ENCODE results near the gene GNB1.
"Not testable (repeated sequence)": the region's sequence is repeated elsewhere in the genome, so short reads cannot be mapped to it uniquely, and the experiment has no call there.

The GNB1 gene

DNA sequence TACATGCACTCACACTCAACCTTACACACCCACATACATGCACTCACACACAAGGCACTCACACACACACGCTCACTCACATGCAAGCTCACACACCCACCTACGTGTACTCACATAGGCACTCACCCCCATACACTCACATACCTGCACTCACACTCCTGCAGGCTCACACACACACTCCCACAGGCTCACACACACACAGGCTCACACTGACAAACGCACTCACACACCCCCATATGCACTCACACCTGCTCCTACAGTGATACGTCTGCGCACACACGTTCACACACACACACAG is 47.3 kb upstream of the GNB1 start:
- Histone ChIP-seq H3K27me3 (ENCODE audit: insufficient read depth, poor library complexity, severe bottlenecking) (no peaks in the 10 kb centered on the region), H3K36me3 (ENCODE audit: low read depth) (no peaks in the 10 kb centered on the region), H3K27ac (ENCODE audit: poor library complexity, severe bottlenecking) (no peak overlapping the region), H3K9me3 (ENCODE audit: severe bottlenecking) (no peaks in the 10 kb centered on the region), H3K4me1 (ENCODE audit: insufficient read depth, poor library complexity, severe bottlenecking) (no peaks in the 10 kb centered on the region), H3K4me3 (ENCODE audit: severe bottlenecking) (no peak overlapping the region)
- DNase-seq (ENCODE audit: low spot score) (no peak), ATAC-seq (ENCODE audit: low read depth) (no peak)
- TF ChIP-seq, protein P1, sequence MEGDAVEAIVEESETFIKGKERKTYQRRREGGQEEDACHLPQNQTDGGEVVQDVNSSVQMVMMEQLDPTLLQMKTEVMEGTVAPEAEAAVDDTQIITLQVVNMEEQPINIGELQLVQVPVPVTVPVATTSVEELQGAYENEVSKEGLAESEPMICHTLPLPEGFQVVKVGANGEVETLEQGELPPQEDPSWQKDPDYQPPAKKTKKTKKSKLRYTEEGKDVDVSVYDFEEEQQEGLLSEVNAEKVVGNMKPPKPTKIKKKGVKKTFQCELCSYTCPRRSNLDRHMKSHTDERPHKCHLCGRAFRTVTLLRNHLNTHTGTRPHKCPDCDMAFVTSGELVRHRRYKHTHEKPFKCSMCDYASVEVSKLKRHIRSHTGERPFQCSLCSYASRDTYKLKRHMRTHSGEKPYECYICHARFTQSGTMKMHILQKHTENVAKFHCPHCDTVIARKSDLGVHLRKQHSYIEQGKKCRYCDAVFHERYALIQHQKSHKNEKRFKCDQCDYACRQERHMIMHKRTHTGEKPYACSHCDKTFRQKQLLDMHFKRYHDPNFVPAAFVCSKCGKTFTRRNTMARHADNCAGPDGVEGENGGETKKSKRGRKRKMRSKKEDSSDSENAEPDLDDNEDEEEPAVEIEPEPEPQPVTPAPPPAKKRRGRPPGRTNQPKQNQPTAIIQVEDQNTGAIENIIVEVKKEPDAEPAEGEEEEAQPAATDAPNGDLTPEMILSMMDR (IDR thresholded peaks at IDR 0.05; ENCODE audit: poor library complexity, severe bottlenecking): no peak

DNA sequence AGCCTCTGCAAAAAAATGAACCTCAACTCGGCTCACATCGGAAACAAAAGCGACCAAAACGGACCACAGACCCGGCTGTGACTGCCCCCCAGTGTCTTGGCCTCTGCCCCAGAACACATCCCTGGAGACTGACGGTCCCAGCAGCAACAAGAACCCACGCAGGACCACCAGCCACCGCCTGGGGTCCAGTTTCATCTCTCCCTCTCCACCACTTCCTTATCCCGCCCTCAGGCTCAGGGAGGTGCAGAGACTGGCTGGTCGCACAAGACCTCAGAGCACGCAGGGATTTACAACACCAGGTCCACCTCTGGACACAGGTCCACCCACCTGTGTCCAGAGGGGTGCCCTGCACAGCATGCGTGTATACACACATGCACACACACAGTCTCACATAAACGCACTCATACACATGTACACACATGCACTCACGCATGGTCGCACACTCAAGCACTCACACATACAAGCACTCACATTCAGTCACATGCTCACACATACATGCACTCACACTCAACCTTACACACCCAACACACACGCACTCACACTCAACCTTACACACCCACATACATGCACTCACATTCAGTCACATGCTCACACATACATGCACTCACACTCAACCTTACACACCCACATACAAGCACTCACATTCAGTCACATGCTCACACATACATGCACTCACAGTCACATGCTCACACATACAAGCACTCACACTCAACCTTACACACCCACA is 46.8 kb upstream of the GNB1 start:
- TF ChIP-seq, protein P1 (IDR thresholded peaks at IDR 0.05; ENCODE audit: poor library complexity, severe bottlenecking): no peak
- no peak for ATAC-seq (ENCODE audit: low read depth)

DNA sequence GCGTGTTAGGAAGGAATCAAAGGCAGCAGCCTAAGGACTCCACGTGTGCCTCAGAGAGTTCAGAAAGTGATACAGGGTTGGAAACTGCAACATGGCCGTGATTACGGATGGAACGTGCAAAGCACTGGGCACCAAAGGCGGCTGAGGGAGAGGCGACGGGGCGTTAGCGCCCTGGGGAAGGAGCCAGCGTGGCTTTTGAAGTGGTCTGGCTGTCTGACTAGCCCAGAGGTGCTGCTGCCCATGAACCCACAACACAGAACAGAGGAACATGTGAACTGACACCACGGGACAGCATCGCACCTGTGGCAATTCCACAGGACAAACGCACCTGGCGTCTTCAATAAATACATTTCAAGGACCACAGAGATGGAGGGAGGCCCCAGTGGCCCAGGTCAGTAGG is 46.2 kb upstream of the GNB1 start:
- no peaks in the 10 kb centered on the region for H3K27me3 ChIP-seq (ENCODE audit: insufficient read depth, poor library complexity, severe bottlenecking)
- TF ChIP-seq, protein P1 (IDR thresholded peaks at IDR 0.05; ENCODE audit: poor library complexity, severe bottlenecking): no peak
- H3K27ac ChIP-seq (ENCODE audit: poor library complexity, severe bottlenecking): no peak overlapping the region
- H3K36me3 ChIP-seq (ENCODE audit: low read depth): no peaks in the 10 kb centered on the region
- DNase-seq (ENCODE audit: low spot score) (no peak), ATAC-seq (ENCODE audit: low read depth) (no peak)
- H3K4me1 ChIP-seq (ENCODE audit: insufficient read depth, poor library complexity, severe bottlenecking): no peaks in the 10 kb centered on the region
- H3K4me3 ChIP-seq (ENCODE audit: severe bottlenecking): no peak overlapping the region
- H3K9me3 ChIP-seq (ENCODE audit: severe bottlenecking): no peaks in the 10 kb centered on the region

More for the DNA sequence above, 46.8 kb upstream of the GNB1 start:
- DNase-seq (ENCODE audit: low spot score): no peak
- Histone ChIP-seq H3K27me3 (ENCODE audit: insufficient read depth, poor library complexity, severe bottlenecking) (no peaks in the 10 kb centered on the region), H3K9me3 (ENCODE audit: severe bottlenecking) (no peaks in the 10 kb centered on the region), H3K4me3 (ENCODE audit: severe bottlenecking) (no peak overlapping the region), H3K36me3 (ENCODE audit: low read depth) (no peaks in the 10 kb centered on the region), H3K4me1 (ENCODE audit: insufficient read depth, poor library complexity, severe bottlenecking) (no peaks in the 10 kb centered on the region), H3K27ac (ENCODE audit: poor library complexity, severe bottlenecking) (no peak overlapping the region)

DNA sequence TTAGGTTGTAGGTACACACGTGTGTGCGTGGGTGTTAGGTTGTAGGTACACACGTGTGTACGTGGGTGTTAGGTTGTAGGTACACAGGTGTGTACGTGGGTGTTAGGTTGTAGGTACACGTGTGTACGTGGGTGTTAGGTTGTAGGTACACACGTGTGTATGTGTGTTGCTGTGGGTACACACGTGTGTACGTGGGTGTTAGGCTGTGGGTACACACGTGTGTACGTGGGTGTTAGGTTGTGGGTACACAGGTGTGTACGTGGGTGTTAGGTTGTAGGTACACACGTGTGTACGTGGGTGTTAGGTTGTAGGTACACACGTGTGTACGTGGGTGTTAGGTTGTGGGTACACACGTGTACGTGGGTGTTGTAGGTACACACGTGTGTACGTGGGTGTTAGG is 44.0 kb upstream of the GNB1 start:
- not testable (repeated sequence) for H3K27me3 ChIP-seq (ENCODE audit: insufficient read depth, poor library complexity, severe bottlenecking); H3K4me3 ChIP-seq (ENCODE audit: severe bottlenecking); H3K9me3 ChIP-seq (ENCODE audit: severe bottlenecking); DNase-seq (ENCODE audit: low spot score); H3K27ac ChIP-seq (ENCODE audit: poor library complexity, severe bottlenecking); H3K36me3 ChIP-seq (ENCODE audit: low read depth); ATAC-seq (ENCODE audit: low read depth); H3K4me1 ChIP-seq (ENCODE audit: insufficient read depth, poor library complexity, severe bottlenecking)

DNA sequence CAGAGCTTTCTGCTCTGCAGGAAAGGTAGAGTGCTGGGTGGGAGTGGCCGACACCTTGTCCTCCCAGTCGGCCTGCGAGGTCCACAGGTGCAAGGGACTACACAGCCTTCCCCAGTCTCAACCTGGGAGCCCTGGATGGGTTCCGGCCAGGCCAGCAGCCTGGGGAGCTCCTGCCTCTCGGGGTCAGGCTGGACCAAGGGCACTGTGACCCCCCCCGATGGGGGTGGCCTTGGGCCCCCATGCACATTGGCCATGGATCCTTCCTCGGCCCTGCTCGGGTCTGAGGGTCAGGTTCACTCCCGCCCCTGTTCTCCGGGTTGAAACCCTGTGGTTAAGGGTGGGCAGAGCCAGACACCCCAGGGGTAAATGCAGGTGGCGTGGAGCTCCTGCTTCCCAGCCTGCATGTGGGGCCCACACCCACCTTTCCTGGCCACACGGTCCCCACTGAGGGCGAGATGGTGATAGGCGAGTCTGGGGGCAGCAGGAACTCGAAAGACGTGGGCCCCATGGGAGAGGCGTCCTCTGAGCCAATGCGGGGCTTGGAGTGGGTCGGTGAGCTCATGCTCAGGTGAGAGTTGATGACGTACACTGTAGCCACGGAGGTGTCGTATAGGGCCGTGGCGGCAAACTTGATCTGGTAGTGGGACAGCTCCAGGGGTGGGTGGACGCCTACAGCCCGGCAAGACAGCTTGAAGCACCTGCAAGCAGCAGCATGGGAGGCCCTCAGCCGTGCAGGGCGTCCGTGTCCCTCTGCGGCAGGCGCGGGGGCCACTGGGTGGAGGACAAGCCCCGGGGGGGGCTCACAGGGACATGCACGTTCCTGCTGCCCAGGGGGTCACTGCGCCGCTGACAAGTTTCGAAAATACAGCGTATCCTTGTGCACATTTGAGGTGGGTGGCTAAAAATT is 39.0 kb upstream of the GNB1 start:
- ATAC-seq (ENCODE audit: low read depth) (0 out of 3 replicates have a peak, but pooled peaks have one; percentile 18), DNase-seq (ENCODE audit: low spot score) (peak; percentile 60)
- no peak overlapping the region for H3K27ac ChIP-seq (ENCODE audit: poor library complexity, severe bottlenecking)
- H3K4me1 ChIP-seq (ENCODE audit: insufficient read depth, poor library complexity, severe bottlenecking): no peaks in the 10 kb centered on the region
- no peaks in the 10 kb centered on the region for H3K36me3 ChIP-seq (ENCODE audit: low read depth)
- no peak overlapping the region for H3K4me3 ChIP-seq (ENCODE audit: severe bottlenecking)
- H3K9me3 ChIP-seq (ENCODE audit: severe bottlenecking): no peaks in the 10 kb centered on the region
- no peaks in the 10 kb centered on the region for H3K27me3 ChIP-seq (ENCODE audit: insufficient read depth, poor library complexity, severe bottlenecking)
- TF ChIP-seq, protein P1 (IDR thresholded peaks at IDR 0.05; ENCODE audit: poor library complexity, severe bottlenecking): no peak

All from RWPE2 (cell line).